ENCODE measurements around the gene BMF.
"Not testable (repeated sequence)": the region's sequence is repeated elsewhere in the genome, so short reads cannot be mapped to it uniquely, and the experiment has no call there.

Gene BMF

DNA sequence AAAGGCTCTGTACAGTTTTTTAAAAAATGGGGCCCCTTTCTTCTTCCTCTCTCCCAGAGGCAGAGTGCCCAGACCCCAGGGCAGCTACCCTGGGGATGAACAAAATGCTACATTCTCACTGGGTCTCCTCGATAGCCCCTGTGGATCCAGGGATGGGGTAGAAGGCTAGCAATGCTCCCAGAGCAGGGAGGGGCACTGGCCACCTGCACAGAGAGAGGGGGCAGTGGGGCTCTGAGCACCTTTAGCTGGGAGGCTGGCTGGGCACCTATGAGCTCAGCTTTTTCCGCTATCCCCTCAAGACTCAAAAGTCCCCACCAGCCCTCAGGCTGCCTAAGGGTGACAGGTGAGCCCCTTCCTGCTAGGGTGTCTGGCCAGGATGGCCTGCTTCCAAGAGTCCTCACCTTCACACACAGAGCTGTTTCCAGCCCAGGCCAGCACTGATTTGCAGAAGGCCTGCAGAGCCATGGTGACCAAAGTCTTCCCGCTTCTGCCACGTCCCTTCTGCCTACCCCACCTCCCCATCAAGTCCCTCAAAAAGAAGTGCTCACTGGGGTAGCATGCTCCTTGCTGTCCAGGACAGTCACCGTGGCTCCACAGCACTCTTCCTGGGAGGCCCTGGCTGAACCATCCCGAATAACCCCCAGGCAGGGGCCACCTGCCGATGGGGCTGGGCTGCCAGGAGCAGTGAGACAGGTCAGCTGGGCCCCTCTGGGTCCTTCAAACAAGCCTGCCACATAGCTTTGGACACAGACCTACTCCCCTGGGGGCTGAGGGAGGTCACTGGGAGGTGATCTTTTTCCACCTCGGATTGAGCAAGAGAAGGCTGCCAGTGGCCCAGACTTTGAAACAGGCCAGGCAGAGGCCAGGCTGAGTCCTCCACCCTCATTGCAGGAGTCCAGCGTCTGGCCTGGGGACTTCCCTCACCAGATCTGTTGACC is 20.4 kb downstream of the BMF start:
- no peak for DNase-seq

- no peak for DNase-seq
Measured at GRCh38 chr15:40087068-40087810, 21.4 kb downstream of the BMF start.

DNA sequence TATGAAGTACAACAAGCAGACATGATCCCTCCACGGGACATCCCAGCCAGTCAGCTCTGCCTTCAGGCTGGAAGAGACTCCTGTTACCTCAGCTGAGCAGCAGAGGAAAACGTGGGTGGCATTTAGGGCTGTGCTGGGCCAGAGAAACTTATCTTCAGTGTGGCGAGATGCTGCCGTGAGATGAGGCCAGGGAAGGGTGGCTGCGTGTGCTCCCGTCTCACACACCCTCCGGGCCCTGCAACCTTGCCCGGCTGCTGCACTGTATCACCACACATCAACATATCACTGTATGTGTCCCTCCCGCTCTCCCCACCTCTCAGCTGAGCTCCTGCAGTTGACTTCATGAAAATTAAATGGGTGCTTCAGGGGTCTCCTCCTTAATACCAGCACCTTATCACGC is 23.4 kb downstream of the BMF start:
- no peak for DNase-seq

DNA sequence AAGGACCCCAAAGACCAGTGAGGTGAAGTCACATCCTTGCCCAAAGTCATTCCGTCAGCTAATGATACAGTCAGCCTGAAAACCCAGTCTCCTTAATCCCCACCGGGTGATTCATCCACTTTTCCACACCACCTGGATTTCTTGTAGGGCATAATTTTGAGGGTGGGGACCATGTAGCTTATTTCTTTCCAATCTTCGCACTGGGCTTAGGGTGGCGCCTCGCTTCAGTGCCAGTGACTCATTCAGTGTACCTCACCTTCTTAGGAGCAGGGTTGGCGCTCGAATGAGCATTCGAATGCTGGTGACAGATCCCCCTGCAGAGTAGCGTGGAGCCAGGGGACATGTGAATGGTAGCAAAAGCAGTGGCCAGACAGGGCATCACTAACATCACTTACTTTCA is 24.0 kb downstream of the BMF start:
- no peak for DNase-seq

DNA sequence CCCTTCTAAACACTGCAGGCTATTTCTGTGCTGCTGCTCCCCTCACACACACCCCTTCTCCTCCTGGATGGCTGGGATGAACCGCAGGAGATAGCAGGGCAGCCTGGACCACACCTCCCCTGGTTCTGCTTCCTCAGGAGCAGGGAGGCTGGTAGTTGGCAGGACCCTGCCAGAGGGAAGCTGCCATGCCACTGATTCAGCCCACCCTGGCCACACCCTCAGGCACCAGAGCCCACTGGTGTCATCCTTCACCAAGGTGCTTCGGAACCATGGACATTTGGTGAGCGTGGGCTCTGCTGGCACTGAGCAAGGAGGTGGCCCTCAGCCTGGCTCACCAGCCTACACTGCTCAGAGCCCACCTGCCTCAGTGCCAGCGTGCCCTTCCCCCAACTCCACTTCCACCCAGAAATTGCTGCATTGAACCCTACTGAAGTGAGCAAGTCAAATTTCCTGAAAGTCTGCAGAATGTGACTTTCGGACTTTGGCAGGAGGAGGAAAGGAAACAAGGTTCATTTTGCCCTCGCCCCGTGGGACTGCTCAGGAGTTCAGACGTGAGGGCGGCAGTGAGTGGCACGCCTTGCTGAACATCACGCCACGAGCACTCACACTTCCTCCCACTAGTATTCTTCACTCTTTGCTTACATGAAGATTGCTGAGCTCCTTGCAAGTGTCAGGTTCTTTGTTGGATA is 26.3 kb downstream of the BMF start:
- DNase-seq: no peak

DNA sequence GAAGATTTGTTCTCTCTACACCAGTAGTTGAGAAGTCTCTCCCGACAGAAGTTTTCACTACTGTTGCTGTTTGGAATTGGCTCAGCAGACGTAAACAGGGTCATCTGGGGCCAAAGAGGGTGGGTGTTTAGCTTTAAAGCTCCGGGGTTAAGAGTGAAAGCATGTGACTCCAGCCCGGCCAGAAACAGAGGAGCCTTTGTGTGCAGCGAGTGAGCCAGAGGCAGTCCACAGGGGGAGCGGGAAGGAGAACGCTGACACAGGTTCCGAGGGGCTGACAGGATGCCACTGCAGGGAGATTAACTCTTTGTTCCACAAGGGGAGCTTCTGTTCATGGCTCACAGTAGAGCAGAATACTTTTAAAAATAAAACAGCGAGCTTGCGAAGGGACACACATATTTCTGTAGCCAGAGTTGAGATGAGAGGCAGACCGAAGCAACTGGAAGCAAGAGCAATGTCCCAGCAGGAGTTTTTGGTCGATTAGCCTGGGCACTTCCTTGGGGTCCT is 26.9 kb downstream of the BMF start:
- DNase-seq: no peak

DNA sequence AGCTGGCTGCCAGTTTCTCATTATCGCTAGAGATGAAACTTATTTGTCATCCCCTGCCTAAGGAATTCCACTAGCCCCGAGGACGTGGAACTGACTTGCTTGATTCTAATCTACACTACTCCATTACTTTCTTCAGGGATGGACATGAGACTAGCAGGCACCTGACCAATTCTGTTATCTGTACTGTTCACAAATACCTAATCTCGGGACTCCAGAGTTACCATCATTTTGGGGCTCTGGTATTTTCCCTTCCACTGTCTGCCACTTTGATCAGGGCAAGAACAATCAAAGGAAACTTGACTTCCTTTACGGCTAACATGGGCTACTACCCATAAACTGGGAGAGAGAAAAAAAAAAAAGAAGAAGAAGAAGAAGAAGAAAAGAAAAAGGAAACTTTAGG is 27.8 kb downstream of the BMF start:
- DNase-seq: no peak

- DNase-seq: no peak
Measured at GRCh38 chr15:40080104-40080503, 28.6 kb downstream of the BMF start.

DNA sequence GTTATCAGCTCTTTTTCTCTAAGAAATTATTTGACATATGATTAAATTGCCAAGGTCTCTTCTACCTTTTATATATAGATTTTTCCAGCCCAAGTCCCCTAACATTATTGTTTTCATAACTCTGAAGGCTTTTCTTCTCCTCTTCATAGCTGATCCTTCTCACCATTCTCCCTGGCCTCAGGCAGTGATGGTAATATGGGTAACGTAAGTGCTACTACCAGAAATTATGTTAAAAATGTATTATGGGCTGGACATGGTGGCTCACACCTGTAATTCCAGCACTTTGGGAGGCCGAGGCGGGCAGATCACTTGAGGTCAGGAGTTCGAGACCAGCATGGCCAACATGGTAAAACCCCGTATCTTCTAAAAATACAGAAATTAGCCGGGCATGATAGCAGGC is 29.2 kb downstream of the BMF start:
- DNase-seq: no peak

DNA sequence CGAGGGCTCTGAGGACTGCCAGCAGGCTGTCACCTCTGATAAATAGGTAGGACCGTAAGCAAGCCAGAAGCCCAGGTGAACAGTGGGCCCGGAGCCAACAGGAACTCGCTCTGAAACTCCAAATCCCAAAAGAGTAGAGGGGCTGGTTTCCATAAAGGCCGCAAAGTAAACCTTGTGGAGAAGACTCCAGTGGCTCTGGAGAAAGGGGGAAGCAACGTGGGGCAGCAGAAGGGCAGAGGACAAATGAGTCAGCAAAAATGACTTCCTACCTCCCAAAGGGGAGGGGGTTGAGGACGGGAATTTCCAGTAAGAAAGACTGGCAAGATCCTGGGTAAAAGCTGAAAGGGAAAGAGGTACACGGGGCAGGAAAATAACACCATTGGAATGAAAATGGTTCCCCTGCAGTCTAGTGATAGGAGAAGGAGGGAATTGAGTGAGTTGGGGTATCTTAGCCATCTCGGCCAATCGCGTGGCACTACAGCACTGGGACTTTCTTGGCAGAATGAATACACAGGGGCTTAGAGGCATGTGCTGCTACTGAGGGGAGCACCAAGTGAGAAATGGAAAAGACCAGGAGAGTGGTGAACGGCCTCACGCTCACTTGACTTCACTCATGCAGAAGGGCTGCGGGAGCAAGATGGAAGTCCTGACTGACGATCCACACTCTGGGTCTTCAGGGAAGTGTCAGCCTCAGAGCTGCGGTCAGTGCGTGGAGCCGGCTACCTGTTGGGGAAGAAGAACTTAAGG is 33.2 kb downstream of the BMF start:
- no peak for DNase-seq

GRCh38 chr15:40074656-40075055 is 34.0 kb downstream of the BMF start:
- not testable (repeated sequence) for DNase-seq

DNA sequence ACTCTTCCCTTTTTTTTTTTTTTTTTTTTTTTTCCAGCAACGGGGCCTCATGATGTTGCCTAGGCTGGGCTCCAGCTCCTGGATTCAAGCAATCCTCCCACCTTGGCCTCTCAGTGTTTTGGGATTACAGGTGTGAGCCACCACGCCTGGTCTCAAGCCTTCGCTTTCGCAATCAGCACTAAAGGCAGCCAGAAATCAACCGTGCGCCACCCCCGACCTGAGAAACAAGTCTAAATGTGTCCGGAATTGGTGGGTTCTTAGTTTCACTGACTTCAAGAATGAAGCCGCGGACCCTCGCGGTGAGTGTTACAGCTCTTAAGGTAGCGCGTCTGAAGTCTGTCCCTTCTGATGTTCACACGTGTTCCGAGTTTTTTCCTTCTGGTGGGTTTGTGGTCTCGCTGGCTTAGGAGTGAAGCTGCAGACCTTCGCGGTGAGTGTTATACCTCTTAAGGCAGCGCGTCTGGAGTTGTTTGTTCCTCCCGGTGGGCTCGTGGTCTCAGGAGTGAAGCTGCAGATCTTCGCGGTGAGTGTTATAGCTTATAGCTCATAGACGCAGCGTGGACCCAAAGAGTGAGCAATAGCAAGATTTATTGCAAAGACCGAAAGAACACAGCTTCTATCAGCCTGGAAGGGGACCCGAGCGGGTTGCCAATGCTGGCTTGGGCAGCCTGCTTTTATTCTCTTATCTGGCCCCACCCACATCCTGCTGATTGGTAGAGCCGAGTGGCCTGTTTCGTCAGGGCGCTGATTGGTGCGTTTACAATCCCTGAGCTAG is 34.8 kb downstream of the BMF start:
- not testable (repeated sequence) for DNase-seq

- no peak for DNase-seq
Measured at GRCh38 chr15:40072216-40072990, 36.3 kb downstream of the BMF start.

DNA sequence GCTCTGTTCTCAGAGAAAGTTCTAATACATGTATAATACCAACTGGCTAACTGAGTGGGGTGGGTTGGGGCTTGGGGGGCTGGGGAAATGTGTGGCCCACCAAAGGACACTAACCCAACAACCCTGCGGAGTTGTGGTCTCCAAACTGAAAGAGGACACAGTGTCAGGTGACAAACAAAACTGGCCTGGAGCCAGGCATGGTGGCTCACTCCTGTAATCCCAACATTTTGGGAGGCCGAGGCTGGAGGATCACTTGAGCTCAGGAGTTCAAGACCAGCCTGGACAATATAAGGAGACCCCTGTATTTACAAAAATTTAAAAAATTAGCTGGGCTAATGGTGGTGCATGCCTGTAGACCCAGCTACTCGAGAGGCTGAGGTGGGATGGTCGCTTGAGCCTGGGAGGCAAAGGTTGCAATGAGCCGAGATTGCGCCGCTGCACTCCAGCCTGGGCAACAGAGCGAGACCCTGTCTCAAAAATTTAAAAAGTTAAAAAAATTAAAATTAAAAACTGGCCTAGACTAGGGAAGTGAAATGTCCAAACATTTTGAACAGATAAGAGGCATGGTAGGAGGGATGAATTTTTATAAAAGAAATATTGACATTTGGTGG is 38.0 kb downstream of the BMF start:
- no peak for DNase-seq

GRCh38 chr15:40070166-40070557 is 38.5 kb downstream of the BMF start:
- DNase-seq: no peak

- DNase-seq: no peak
Measured at GRCh38 chr15:40069178-40070165, 39.2 kb downstream of the BMF start.

- no peak for DNase-seq
Measured at GRCh38 chr15:40067921-40068624, 40.6 kb downstream of the BMF start.

DNA sequence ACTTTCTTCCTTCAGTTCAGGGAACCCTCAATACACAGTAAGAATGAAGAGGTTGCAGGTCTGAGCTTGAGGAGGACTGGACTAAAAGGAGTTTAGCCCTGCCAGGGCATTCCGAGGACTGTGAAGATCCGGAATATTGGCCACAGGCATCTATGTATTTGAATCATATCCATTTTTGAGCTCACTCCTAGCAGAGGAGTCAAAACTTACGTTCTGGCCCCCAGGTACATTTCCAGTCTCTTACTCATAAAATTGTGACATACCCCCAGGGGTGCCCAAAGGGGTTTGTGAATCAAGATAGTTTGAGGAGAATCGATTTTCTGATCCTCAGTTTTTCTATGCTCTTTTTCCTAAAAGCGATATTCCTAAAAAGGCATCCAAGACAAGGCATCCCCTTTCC is 42.1 kb downstream of the BMF start:
- no peak for DNase-seq

DNA sequence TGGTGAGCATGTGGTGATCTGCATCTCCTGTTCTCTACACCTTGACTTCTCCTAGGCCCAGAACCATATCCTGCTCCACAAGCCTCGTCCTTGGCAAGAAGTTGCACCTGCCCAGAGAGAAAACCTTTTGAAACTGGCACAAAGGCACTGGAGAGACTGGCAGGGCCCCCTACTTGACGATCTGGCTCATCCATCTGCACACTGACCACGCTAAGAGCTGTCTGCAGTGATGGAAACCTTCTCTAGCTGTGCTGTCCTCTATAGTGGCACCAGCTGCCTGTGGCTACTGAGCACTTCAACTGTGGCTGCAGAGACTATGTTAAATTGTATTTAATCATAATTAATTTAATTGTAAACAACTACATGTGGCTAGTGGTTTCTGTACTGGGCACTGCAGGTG is 43.5 kb downstream of the BMF start:
- DNase-seq: no peak
